HepG2 (cell line): ENCODE data around the gene BTK. TPM values are rescaled to one million over a fixed set of nuclear protein-coding genes. Genes with fewer than 3 reads are reported as not detected.
A peak's percentile ranks its signal among the peaks of the same experiment; 100 is the strongest.

Experiments
- ATAC-seq: fragments of 200-7000 bp; cut with Tn5 transposase; 3 replicates; pipeline ENCODE4 v1.9.1; 2020; ENCODE audit warnings: mild to moderate bottlenecking, moderate library complexity
- BruUV-seq: library from RNA; stranded (reverse); fragments of 400-500 nt; replicated peaks from 2 replicates; lab custom pipeline; 2021; lab: Mats Ljungman, UMichigan
- CTCF ChIA-PET: fragments of 300-600 bp; formaldehyde crosslinking; extraction: SDS; loops from one replicate; lab custom pipeline; 2021; ENCODE audit warnings: low total read pairs, inconsistent platforms, low intra/inter-chr PET ratio; lab: Yijun Ruan, JAX
- POLR2A ChIA-PET: fragments of 350-600 bp; sonication (Branson Sonifier 250); formaldehyde crosslinking; loops from one replicate; lab custom pipeline; 2020; ENCODE audit warnings: antibody characterized with exemption, inconsistent platforms; lab: Yijun Ruan, JAX
- DNase-seq: peaks from one replicate; pipeline ENCODE4 v3.0.0-alpha.2; 2015; ENCODE audit warnings: low spot score
- FAIRE-seq: peaks from 3 replicates; lab custom pipeline; 2011; peaks lifted over from hg19 to GRCh38; lab: Jason Lieb, UNC
- H2AFZ ChIP-seq: one replicate; pipeline ENCODE4 v1.6.1; 2011; ENCODE audit warnings: low read length, inconsistent platforms
- H3K27ac ChIP-seq: fragments of 300-600 bp; 3 replicates; pipeline ENCODE4 v1.8.0; 2011; ENCODE audit warnings: mixed run types, mild to moderate bottlenecking, mixed read lengths, low read length, inconsistent platforms; ENCODE audit not compliant: insufficient read depth; ENCODE audit errors: extremely low read length
- H3K27me3 ChIP-seq, 2 experiments: fragments of 200-600 bp in 1 of 2; 2 replicates in 1 of 2; 3 replicates in 1 of 2; pipeline versions ENCODE4 v1.6.0 to v1.8.0; 2011; ENCODE audit warnings: low read length in 2 of 2, mild to moderate bottlenecking in 2 of 2, moderate library complexity in 2 of 2, inconsistent platforms in 1 of 2; ENCODE audit not compliant: insufficient read depth in 2 of 2, control insufficient read depth in 1 of 2
- H3K36me3 ChIP-seq, 2 experiments: fragments of 200-600 bp in 1 of 2; replicated peaks in 1 of 2; 2 replicates in 1 of 2; 3 replicates in 1 of 2; pipeline versions ENCODE4 v1.5.1 to v1.8.0; 2011; ENCODE audit warnings: low read length in 2 of 2, inconsistent platforms in 1 of 2; ENCODE audit not compliant: insufficient read depth in 2 of 2, control insufficient read depth in 1 of 2
- H3K4me1 ChIP-seq: 2 replicates; pipeline ENCODE4 v1.5.1; 2012; ENCODE audit warnings: low read length, inconsistent platforms; ENCODE audit not compliant: insufficient read depth
- H3K4me2 ChIP-seq: 2 replicates; pipeline ENCODE4 v1.6.0; 2011; ENCODE audit warnings: low read depth, low read length, inconsistent platforms
- H3K4me3 ChIP-seq, 3 experiments: fragments of 200-600 bp in 1 of 3; sonication (generic), shearing (Covaris generic) in 1 of 3; replicated peaks in 1 of 3; 2 replicates each; pipeline ENCODE4 v1.5.1; 2011 to 2016; ENCODE audit warnings: low read length in 3 of 3, inconsistent platforms in 2 of 3, low read depth in 2 of 3, mild to moderate bottlenecking in 2 of 3, control low read depth in 1 of 3, mixed read lengths in 1 of 3; ENCODE audit not compliant: insufficient read depth in 1 of 3
- H3K79me2 ChIP-seq: one replicate; pipeline ENCODE4 v1.6.1; 2011; ENCODE audit warnings: low read length, inconsistent platforms; ENCODE audit not compliant: insufficient read depth
- H3K9ac ChIP-seq: 2 replicates; pipeline ENCODE4 v1.6.0; 2011; ENCODE audit warnings: mild to moderate bottlenecking, low read depth, low read length, inconsistent platforms; ENCODE audit not compliant: insufficient read depth
- H3K9me3 ChIP-seq: 2 replicates; pipeline ENCODE4 v1.5.1; 2012; ENCODE audit warnings: mild to moderate bottlenecking, low read length
- H4K20me1 ChIP-seq: 2 replicates; pipeline ENCODE4 v1.6.0; 2011; ENCODE audit warnings: inconsistent platforms, mild to moderate bottlenecking, low read length, moderate library complexity; ENCODE audit not compliant: insufficient read depth
- CBX1 ChIP-seq: IDR thresholded peaks from one replicate; pipeline ENCODE4 v1.6.1; 2016; ENCODE audit warnings: antibody characterized with exemption, low read depth
- MLLT10 ChIP-seq: sonication (generic); formaldehyde crosslinking; IDR thresholded peaks from 2 replicates; pipeline ENCODE4 v1.4.0; 2020; ENCODE audit warnings: missing genetic modification reagents
- MTA3 ChIP-seq: sonication (generic); formaldehyde crosslinking; IDR thresholded peaks from 2 replicates; pipeline ENCODE4 v1.4.0; 2020; ENCODE audit warnings: missing genetic modification reagents
- MYC ChIP-seq: sonication (generic); formaldehyde crosslinking; IDR thresholded peaks from 2 replicates; pipeline ENCODE4 v1.9.0; 2021; ENCODE audit warnings: missing genetic modification reagents, borderline replicate concordance
- NFIB ChIP-seq: sonication (generic); formaldehyde crosslinking; IDR thresholded peaks from 2 replicates; pipeline ENCODE4 v1.9.0; 2021; ENCODE audit warnings: missing genetic modification reagents, mild to moderate bottlenecking, borderline replicate concordance
- NFRKB ChIP-seq: fragments of 450-650 bp; IDR thresholded peaks from 2 replicates; pipeline ENCODE4 v1.6.1; 2017
- NR2F1 ChIP-seq, 2 experiments: fragments of 450-650 bp in 1 of 2; formaldehyde crosslinking in 1 of 2; IDR thresholded peaks; 2 replicates each; pipeline versions ENCODE4 v1.5.0 to v1.6.1; 2016 to 2020; ENCODE audit warnings: mild to moderate bottlenecking in 1 of 2, missing compliant biosample characterization in 1 of 2, missing genetic modification reagents in 1 of 2, moderate library complexity in 1 of 2
- POLR2AphosphoS2 ChIP-seq: IDR thresholded peaks from 2 replicates; pipeline ENCODE4 v1.6.1; 2011; ENCODE audit warnings: low read depth, low read length, improper control_type of control experiment
- SMC3 ChIP-seq: IDR thresholded peaks from 2 replicates; pipeline ENCODE4 v1.6.1; 2011; ENCODE audit warnings: low read length, improper control_type of control experiment
- TAF15 ChIP-seq: fragments of 200-400 bp; formaldehyde crosslinking; IDR thresholded peaks from one replicate; pipeline ENCODE4 v1.6.1; 2018; ENCODE audit warnings: mild to moderate bottlenecking, low read depth, low read length; ENCODE audit not compliant: poor library complexity, severe bottlenecking
- ZNF224 ChIP-seq: sonication (generic); formaldehyde crosslinking; IDR thresholded peaks from 2 replicates; pipeline ENCODE4 v1.5.0; 2020; ENCODE audit warnings: mild to moderate bottlenecking, missing genetic modification reagents
- ZNF510 ChIP-seq: sonication (generic); formaldehyde crosslinking; IDR thresholded peaks from 2 replicates; pipeline ENCODE4 v1.4.0; 2020; ENCODE audit warnings: low read depth, mild to moderate bottlenecking, missing genetic modification reagents
- WGBS: methylation state at CpG from one replicate; pipeline ENCODE4 v1.1.6; 2017; ENCODE audit warnings: low lambda C conversion rate; 5-methylcytosine and 5-hydroxymethylcytosine counted together
- in situ Hi-C: cut with HindIII; loops from 2 replicates; pipeline ENCODE4 v1.10.0; 2017; ENCODE audit warnings: low pct_unique_long_range_greater_than_20kb; ENCODE audit not compliant: extremely low pct_ligation_motif_present
- intact Hi-C: fragments of 100-400 bp; cut with micrococcal nuclease; formaldehyde crosslinking; loops from one replicate; pipeline ENCODE4 v1.10.0; 2022; ENCODE audit not compliant: unreplicated experiment
- polyA plus RNA-seq, 8 experiments: library from polyadenylated mRNA; depleted of rRNA in 3 of 8; stranded (reverse) in 7 of 8; unstranded in 1 of 8; fragments of >200 nt; fragmentation: Illumina TruSeq in 4 of 8; extraction: Trizol in 4 of 8; gene quantifications; 2 replicates each; pipeline versions ENCODE4 v1.2.1 to v1.2.3, GENCODE V29; 2011 to 2016; ENCODE audit warnings: low read depth in 4 of 8, missing spikeins in 1 of 8, mixed read lengths in 1 of 8; ENCODE audit not compliant: insufficient read depth in 1 of 8
- total RNA-seq, 5 experiments: library from RNA; depleted of rRNA; stranded (reverse); fragments of >200 nt; fragmentation: Illumina TruSeq; extraction: Trizol; gene quantifications; 2 replicates each; pipeline ENCODE4 v1.2.3, GENCODE V29; 2016; ENCODE audit warnings: low read depth in 1 of 5

The BTK gene
- total and polyA plus RNA-seq, 2 of the 13 experiments (the other 11 are each of a cell fraction or from before 2014, with no cell fraction given) = not detected

- FAIRE-seq (no peak), ATAC-seq (no peak), DNase-seq (no peak)
- Histone ChIP-seq H3K4me3 (no peak overlapping the region), H3K27ac (no peak overlapping the region), H3K4me2 (no peak overlapping the region), H3K4me1 (no peaks in the 10 kb centered on the region), H4K20me1 (no peaks in the 10 kb centered on the region), H3K79me2 (no peaks in the 10 kb centered on the region), H3K36me3 (no peaks in the 10 kb centered on the region), H3K9me3 (no peaks in the 10 kb centered on the region), H3K27me3 (no peaks in the 10 kb centered on the region), H3K9ac (no peak overlapping the region), H2AFZ (no peak overlapping the region)
- POLR2A ChIA-PET = no interaction called here
- TF ChIP-seq MLLT10 (CRISPR knock-in tag) = no peak
- BruUV-seq = no TSS peak
- in situ Hi-C loops (no loop called here), intact Hi-C loops (no loop called here)
- 94% methylated on average over 3 of the region's 7 CpGs for WGBS
- CTCF ChIA-PET = no interaction called here
Measured at GRCh38 chrX:101385026-101385684, 836 bp downstream of the BTK start.

- no TSS peak for BruUV-seq
- CTCF ChIA-PET = no interaction called here
Measured at GRCh38 chrX:101383679-101384205, 2.2 kb downstream of the BTK start.

More at GRCh38 chrX:101383679-101384205, 2.2 kb downstream of the BTK start:
- Histone ChIP-seq H3K27ac (no peak overlapping the region), H2AFZ (no peak overlapping the region), H3K4me2 (peak overlapping the region; percentile 23; the same call in 1 of the 2 replicates), H3K79me2 (no peaks in the 10 kb centered on the region), H3K4me1 (no peaks in the 10 kb centered on the region), H3K9ac (no peak overlapping the region), H3K36me3 (no peaks in the 10 kb centered on the region), H4K20me1 (no peaks in the 10 kb centered on the region), H3K27me3 (no peaks in the 10 kb centered on the region), H3K9me3 (no peaks in the 10 kb centered on the region), H3K4me3 (no peak overlapping the region)
- ATAC-seq (no peak), DNase-seq (no peak), FAIRE-seq (no peak)
- POLR2A ChIA-PET = no interaction called here
- intact Hi-C loops = no loop called here
- in situ Hi-C loops = no loop called here
- TF ChIP-seq MTA3 = no peak
- TF ChIP-seq TAF15 = no peak
- TF ChIP-seq NFIB (CRISPR knock-in tag) = no peak
- no peak for TF ChIP-seq ZNF510
- no peak for TF ChIP-seq NR2F1 (CRISPR knock-in tag; IDR thresholded peaks at IDR 0.05)
- TF ChIP-seq SMC3 = no peak
- no peak for TF ChIP-seq ZNF224
- no peak for TF ChIP-seq MYC
- no peak for TF ChIP-seq POLR2AphosphoS2
- TF ChIP-seq CBX1 = no peak
- TF ChIP-seq NFRKB = no peak
- 0% methylated on average over 4 of the region's 4 CpGs for WGBS
